MCF 10A (cell line): ENCODE measurements around the gene C1orf35. TPM values are rescaled to one million over a fixed set of nuclear protein-coding genes. Genes with fewer than 3 reads are reported as not detected.

ENCODE experiments used
- BruUV-seq: library from RNA; stranded (reverse); fragments of 400-500 nt; replicated peaks from 2 replicates; lab custom pipeline; 2021; lab: Mats Ljungman, UMichigan
- CTCF ChIA-PET: fragments of 300-600 bp; sonication (Branson Sonifier 250); formaldehyde crosslinking; extraction: SDS; loops from one replicate; lab custom pipeline; 2021; ENCODE audit warnings: antibody characterized with exemption, inconsistent platforms; lab: Yijun Ruan, JAX
- POLR2A ChIA-PET: fragments of 300-600, 350-650 bp; sonication (Branson Sonifier 250); formaldehyde crosslinking; extraction: SDS; loops from one replicate; lab custom pipeline; 2020; ENCODE audit warnings: antibody characterized with exemption, inconsistent platforms; lab: Yijun Ruan, JAX
- DNase-seq: peaks from one replicate; pipeline ENCODE4 v3.0.0-alpha.2; 2018; ENCODE audit not compliant: unreplicated experiment
- H3K27ac Mint-ChIP-seq: one replicate; pipeline ENCODE4 v1.8.0; 2022; ENCODE audit warnings: mild to moderate bottlenecking, low read depth, mixed read lengths; ENCODE audit not compliant: unreplicated experiment
- H3K27me3 Mint-ChIP-seq: one replicate; pipeline ENCODE4 v1.8.0; 2022; ENCODE audit warnings: mixed read lengths; ENCODE audit not compliant: insufficient read depth, unreplicated experiment
- H3K36me3 Mint-ChIP-seq: one replicate; pipeline ENCODE4 v1.8.0; 2022; ENCODE audit warnings: mild to moderate bottlenecking, moderate library complexity, mixed read lengths; ENCODE audit not compliant: insufficient read depth, unreplicated experiment
- H3K4me1 Mint-ChIP-seq: one replicate; pipeline ENCODE4 v1.8.0; 2022; ENCODE audit warnings: mixed read lengths; ENCODE audit not compliant: insufficient read depth, unreplicated experiment
- H3K4me3 Mint-ChIP-seq: one replicate; pipeline ENCODE4 v1.8.0; 2022; ENCODE audit warnings: mild to moderate bottlenecking, moderate library complexity, mixed read lengths; ENCODE audit not compliant: unreplicated experiment
- H3K9me3 Mint-ChIP-seq: one replicate; pipeline ENCODE4 v1.8.0; 2022; ENCODE audit warnings: mixed read lengths; ENCODE audit not compliant: unreplicated experiment
- CTCF ChIP-seq: fragments of 200-600 bp; IDR thresholded peaks from one replicate; pipeline ENCODE4 v1.8.0; 2022; ENCODE audit warnings: antibody characterized with exemption, mild to moderate bottlenecking; ENCODE audit not compliant: unreplicated experiment
- intact Hi-C: fragments of 100-400 bp; cut with micrococcal nuclease; formaldehyde crosslinking; loops from 2 replicates; pipeline ENCODE4 v1.14.1; 2022
- total RNA-seq: library from RNA; stranded (reverse); gene quantifications from 2 replicates; pipeline ENCODE4 v1.2.3, GENCODE V29; 2022

The C1orf35 gene
- total RNA-seq, 1 experiment from 2014 or later = 49.2 TPM

GRCh38 chr1:228081578-228082213 is 21.4 kb downstream of the C1orf35 start:
- no peak for DNase-seq
- intact Hi-C loops = no loop called here
- CTCF ChIA-PET = interaction anchor here (0.7 to 4.0 kb wide), 9 partner anchors 19 to 319 kb away, joined by 3 to 42 read pairs (median 4); partner anchors contain the start of gene WNT3A

GRCh38 chr1:228081144-228081543 is 22.0 kb downstream of the C1orf35 start:
- Mint-ChIP-seq H3K27ac (peak overlapping the region; percentile 97), H3K4me1 (peaks cover 38% of the 10 kb centered on the region), H3K4me3 (peak overlapping the region; percentile 98), H3K9me3 (no peaks in the 10 kb centered on the region), H3K36me3 (peaks cover 41% of the 10 kb centered on the region), H3K27me3 (no peaks in the 10 kb centered on the region)
- ChIA-PET CTCF (interaction anchor here (0.6 to 4.0 kb wide), 6 partner anchors 25 to 318 kb away, joined by 3 to 42 read pairs (median 4); partner anchors contain the start of gene WNT3A), POLR2A (interaction anchor here (0.7 to 4.9 kb wide), 13 partner anchors 12 to 377 kb away, joined by 3 to 128 read pairs (median 33); partner anchors contain the start of genes C1orf35, IBA57, MRPL55 and WNT3A)
- BruUV-seq = no TSS peak
- TF ChIP-seq CTCF = no peak
- intact Hi-C loops = no loop called here
- no peak for DNase-seq

More at GRCh38 chr1:228081578-228082213, 21.4 kb downstream of the C1orf35 start:
- peaks cover 43% of the 10 kb centered on the region for H3K4me1 Mint-ChIP-seq
- H3K9me3 Mint-ChIP-seq = no peaks in the 10 kb centered on the region
- H3K27me3 Mint-ChIP-seq = no peaks in the 10 kb centered on the region
- peak overlapping the region; percentile 98 for H3K4me3 Mint-ChIP-seq
- peak overlapping the region; percentile 97 for H3K27ac Mint-ChIP-seq
- no peak for TF ChIP-seq CTCF
- POLR2A ChIA-PET = interaction anchor here (0.6 to 4.9 kb wide), 43 partner anchors 8 to 1479 kb away, joined by 3 to 128 read pairs (median 4); partner anchors contain the start of genes ABCB10, C1orf35, GUK1 and IBA57
- BruUV-seq = no TSS peak
- H3K36me3 Mint-ChIP-seq = peaks cover 43% of the 10 kb centered on the region

GRCh38 chr1:228079601-228080263 is 23.4 kb downstream of the C1orf35 start:
- ChIA-PET POLR2A (interaction anchor here (0.7 to 4.8 kb wide), 4 partner anchors 35 to 77 kb away, joined by 3 to 93 read pairs (median 3); no protein-coding TSS in a partner anchor), CTCF (interaction anchor here (0.7 to 1.9 kb wide), 6 partner anchors 15 to 317 kb away, joined by 3 to 13 read pairs (median 4); no protein-coding TSS in a partner anchor)
- H3K9me3 Mint-ChIP-seq = no peaks in the 10 kb centered on the region
- peak overlapping the region; percentile 26 for H3K4me3 Mint-ChIP-seq
- H3K27me3 Mint-ChIP-seq = no peaks in the 10 kb centered on the region
- H3K4me1 Mint-ChIP-seq = peaks cover 29% of the 10 kb centered on the region
- intact Hi-C loops = no loop called here
- peaks cover 26% of the 10 kb centered on the region for H3K36me3 Mint-ChIP-seq
- DNase-seq = no peak
- no peak overlapping the region for H3K27ac Mint-ChIP-seq
- no TSS peak for BruUV-seq
- TF ChIP-seq CTCF = no peak

- H3K4me3 Mint-ChIP-seq = peak overlapping the region; percentile 26
- peaks cover 22% of the 10 kb centered on the region for H3K4me1 Mint-ChIP-seq
- H3K27ac Mint-ChIP-seq = no peak overlapping the region
- peaks cover 19% of the 10 kb centered on the region for H3K36me3 Mint-ChIP-seq
- intact Hi-C loops = no loop called here
- DNase-seq = no peak
- no peaks in the 10 kb centered on the region for H3K27me3 Mint-ChIP-seq
- ChIA-PET POLR2A (interaction anchor here (0.7 kb wide), 1 partner anchor 35 kb away, joined by 3 read pairs; no protein-coding TSS in a partner anchor), CTCF (interaction anchor here (0.9 to 1.9 kb wide), 4 partner anchors 14 to 316 kb away, joined by 3 to 13 read pairs (median 4); no protein-coding TSS in a partner anchor)
- TF ChIP-seq CTCF = no peak
- no peaks in the 10 kb centered on the region for H3K9me3 Mint-ChIP-seq
- BruUV-seq = no TSS peak
Measured at GRCh38 chr1:228079013-228079412, 24.1 kb downstream of the C1orf35 start.
